Measurements from ENCODE around the gene LPIN2.

Gene LPIN2

DNA sequence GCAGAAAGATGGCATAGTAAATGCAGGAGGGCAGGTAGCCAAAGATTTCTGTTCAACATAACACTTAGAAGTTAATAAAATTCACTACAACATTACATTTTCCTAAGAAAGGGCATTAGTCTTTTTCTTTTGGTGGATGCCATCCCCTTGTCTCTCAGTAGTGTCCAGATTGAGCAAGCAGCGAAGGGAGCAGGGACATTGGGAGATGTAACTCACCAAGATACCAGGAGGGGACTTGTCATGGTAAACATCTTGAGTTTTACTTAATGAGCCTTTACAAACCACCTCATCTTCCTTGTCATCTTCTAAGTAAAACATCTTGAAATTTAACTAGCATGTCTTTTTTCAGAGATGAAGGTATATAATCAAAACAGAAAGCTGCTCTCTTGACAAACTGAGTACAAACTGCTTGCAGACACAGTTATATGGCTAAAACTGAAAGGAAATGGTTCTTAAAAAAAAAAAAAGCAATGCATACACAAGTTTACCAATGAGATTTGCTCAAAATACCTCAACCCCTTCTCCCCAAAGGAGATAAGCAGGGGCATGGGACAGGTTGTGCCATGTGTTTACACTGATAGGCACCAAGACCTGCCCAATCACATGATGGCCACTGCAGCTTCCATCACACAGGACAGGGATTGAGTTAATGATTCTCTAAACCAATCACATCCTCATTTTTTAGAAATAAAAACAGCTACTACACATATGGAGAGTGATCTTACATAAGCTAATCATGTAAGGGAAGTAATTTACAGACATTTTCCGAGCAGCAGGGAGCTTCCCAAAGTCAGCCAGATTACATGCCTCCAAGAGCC is 30.3 kb downstream of the LPIN2 start:
- H3K27ac Mint-ChIP-seq = peak overlapping the region; percentile 93
- H3K27me3 Mint-ChIP-seq = no peaks in the 10 kb centered on the region
- H3K36me3 Mint-ChIP-seq = peaks cover 4% of the 10 kb centered on the region
- no peaks in the 10 kb centered on the region for H3K9me3 Mint-ChIP-seq
- peaks cover 88% of the 10 kb centered on the region for H3K4me1 Mint-ChIP-seq
- H3K4me3 Mint-ChIP-seq = peak overlapping the region; percentile 80

DNA sequence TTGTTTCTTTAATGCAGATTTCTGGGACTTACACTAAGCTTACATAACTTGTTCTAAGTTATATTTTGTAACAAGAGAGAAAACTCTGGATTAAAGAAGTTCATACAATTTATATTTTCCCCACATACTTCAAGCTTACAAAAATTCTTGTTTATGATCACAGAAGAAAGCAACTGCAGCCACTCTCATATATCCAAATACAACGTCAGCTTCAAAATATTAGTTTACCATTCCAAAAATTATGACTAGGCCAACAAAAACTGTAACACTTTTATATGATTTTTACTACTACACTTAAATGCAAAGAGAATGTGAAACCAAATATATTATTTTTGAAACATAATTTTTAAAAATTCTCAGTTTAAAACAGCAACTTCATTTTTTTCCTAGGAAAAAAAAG is 30.9 kb downstream of the LPIN2 start:
- peak overlapping the region; percentile 80 for H3K4me3 Mint-ChIP-seq
- H3K4me1 Mint-ChIP-seq = peaks cover 91% of the 10 kb centered on the region
- no peaks in the 10 kb centered on the region for H3K9me3 Mint-ChIP-seq
- H3K36me3 Mint-ChIP-seq = peaks cover 5% of the 10 kb centered on the region
- peak overlapping the region; percentile 93 for H3K27ac Mint-ChIP-seq
- no peaks in the 10 kb centered on the region for H3K27me3 Mint-ChIP-seq

DNA sequence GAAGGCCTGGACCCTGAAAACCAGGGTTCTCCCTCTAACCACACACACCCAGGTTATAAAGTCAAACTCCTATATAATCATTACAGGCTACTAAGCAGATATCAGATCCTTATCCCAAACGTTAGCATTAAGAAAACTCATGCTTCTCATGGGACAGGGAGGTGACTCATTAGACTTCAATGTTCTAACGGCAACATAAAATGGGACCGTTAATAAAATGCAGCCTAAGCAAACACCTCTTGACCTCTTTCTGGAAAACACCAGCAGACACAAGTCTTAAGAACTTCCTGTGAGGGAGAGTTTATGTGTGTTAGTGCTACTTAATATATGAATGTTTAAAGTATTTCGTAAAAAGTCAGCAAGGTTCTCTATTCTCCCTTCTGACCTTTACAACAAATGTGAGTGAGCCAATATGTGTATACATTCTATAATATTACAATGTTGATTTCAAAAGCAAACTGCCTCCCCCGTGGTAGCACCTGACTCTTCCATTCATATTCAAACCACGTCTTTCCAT is 31.7 kb downstream of the LPIN2 start:
- H3K27ac Mint-ChIP-seq = peak overlapping the region; percentile 93
- peaks cover 4% of the 10 kb centered on the region for H3K36me3 Mint-ChIP-seq
- no peaks in the 10 kb centered on the region for H3K9me3 Mint-ChIP-seq
- H3K4me1 Mint-ChIP-seq = peaks cover 94% of the 10 kb centered on the region
- peak overlapping the region; percentile 80 for H3K4me3 Mint-ChIP-seq
- H3K27me3 Mint-ChIP-seq = no peaks in the 10 kb centered on the region

DNA sequence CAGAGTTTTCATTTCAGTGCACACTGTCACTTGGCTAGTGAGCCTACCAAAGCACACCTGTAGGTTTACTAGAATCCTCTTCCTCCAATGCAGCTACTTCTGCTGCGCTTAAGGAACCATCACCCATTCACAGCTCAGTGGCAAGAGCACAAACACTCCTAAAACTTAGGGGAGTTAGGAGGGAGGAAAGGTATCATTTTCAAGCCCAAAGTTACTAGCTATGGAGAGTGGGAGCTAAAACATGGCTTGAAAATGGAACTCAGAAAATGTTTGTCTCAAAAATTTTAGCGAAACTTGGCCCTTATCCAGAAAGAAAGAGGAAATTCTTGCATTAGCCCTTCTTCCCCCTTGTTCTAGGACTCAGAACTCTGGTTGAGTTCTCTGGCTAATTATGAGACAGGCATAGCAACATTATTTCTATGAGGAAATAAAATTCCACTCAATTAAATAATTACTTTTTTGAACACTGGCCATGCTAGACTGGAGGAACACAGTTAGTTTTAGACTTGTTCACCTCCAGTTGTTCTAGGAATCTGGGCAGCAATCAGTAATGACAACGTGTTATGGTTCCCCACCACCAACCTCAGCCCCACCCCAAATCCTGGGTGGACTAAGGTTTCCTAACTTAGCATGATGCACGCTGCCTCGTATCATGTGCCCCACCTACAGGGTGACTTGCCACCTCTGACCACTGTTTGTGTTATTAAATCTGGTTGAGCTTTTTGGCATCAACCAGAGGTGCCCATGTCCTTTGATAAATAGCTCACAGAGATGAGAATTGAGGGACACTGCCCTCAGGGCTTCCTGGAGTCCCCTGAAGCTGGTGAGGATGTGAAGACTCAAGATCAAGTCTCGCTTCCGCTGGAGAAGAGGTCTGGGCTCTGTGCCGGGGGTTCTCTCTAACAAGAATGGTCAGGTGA is 32.8 kb downstream of the LPIN2 start:
- Mint-ChIP-seq H3K36me3 (peaks cover 8% of the 10 kb centered on the region), H3K9me3 (no peaks in the 10 kb centered on the region), H3K4me1 (peaks cover 92% of the 10 kb centered on the region), H3K27me3 (no peaks in the 10 kb centered on the region), H3K27ac (peak overlapping the region; percentile 93), H3K4me3 (peak overlapping the region; percentile 80)

DNA sequence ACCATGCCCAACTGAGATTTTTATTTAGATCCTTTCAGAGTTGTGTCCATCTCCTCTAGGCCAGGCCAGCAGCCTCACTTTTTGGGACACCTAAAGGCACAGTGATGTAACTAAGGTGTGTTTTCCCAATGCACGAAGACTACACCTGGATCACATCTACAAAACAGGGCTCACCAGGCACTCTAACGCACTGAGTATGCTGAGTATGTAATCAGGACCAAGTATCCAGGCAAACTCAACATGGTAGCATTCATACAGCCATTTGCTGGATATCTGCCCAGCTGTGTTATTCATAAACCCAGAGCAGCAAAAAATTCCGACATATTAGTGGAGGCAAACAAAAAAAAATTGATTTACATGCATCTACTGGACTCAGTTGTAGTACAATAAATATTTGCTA is 33.8 kb downstream of the LPIN2 start:
- H3K9me3 Mint-ChIP-seq = no peaks in the 10 kb centered on the region
- H3K4me1 Mint-ChIP-seq = peaks cover 91% of the 10 kb centered on the region
- peak overlapping the region; percentile 97 for H3K27ac Mint-ChIP-seq
- H3K27me3 Mint-ChIP-seq = no peaks in the 10 kb centered on the region
- H3K4me3 Mint-ChIP-seq = peak overlapping the region; percentile 80
- H3K36me3 Mint-ChIP-seq = peaks cover 8% of the 10 kb centered on the region

DNA sequence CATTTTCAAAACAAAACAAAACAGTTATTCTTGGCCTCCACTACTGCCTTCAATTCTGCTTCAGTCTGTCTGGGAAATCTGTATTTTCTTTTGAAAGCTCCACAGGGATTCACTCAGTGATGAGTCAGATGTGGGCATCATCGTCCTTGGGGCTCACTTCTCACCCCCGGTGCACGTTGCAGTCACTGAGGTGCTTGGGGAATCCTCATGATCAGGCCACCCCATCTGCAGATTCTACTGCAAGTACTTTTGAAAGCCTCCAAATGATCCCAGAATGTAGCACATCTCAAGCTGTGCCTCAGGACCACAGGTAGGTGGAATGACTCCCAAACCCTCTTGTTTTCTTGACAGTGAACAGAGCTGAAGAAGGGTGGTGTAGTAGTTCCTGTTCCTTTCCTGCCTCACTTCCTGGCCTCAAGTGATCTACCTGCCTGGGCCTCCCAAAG is 34.3 kb downstream of the LPIN2 start:
- peaks cover 8% of the 10 kb centered on the region for H3K36me3 Mint-ChIP-seq
- peak overlapping the region; percentile 97 for H3K27ac Mint-ChIP-seq
- H3K4me1 Mint-ChIP-seq = peaks cover 91% of the 10 kb centered on the region
- H3K4me3 Mint-ChIP-seq = peak overlapping the region; percentile 80
- no peaks in the 10 kb centered on the region for H3K9me3 Mint-ChIP-seq
- H3K27me3 Mint-ChIP-seq = no peaks in the 10 kb centered on the region

DNA sequence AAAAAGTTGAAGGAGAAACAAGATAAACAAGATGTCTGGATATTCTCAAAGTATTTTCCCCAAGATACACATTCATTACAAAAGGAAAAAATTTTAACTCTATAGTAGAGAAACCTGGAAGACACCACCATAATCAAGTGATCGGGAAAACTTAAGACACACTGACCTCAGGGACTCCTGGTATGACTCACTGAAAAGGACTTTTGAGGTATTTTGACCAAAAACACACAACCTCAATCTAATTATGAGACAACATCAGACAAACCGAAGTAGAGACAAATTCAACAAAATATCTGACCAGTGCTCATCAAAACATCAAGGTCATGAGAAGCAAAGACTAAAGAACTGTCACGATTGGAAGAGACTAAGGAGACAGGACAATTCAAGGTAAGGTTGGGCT is 34.7 kb downstream of the LPIN2 start:
- Mint-ChIP-seq H3K4me1 (peaks cover 91% of the 10 kb centered on the region), H3K27me3 (no peaks in the 10 kb centered on the region), H3K36me3 (peaks cover 8% of the 10 kb centered on the region), H3K9me3 (no peaks in the 10 kb centered on the region), H3K4me3 (peak overlapping the region; percentile 80), H3K27ac (peak overlapping the region; percentile 97)

DNA sequence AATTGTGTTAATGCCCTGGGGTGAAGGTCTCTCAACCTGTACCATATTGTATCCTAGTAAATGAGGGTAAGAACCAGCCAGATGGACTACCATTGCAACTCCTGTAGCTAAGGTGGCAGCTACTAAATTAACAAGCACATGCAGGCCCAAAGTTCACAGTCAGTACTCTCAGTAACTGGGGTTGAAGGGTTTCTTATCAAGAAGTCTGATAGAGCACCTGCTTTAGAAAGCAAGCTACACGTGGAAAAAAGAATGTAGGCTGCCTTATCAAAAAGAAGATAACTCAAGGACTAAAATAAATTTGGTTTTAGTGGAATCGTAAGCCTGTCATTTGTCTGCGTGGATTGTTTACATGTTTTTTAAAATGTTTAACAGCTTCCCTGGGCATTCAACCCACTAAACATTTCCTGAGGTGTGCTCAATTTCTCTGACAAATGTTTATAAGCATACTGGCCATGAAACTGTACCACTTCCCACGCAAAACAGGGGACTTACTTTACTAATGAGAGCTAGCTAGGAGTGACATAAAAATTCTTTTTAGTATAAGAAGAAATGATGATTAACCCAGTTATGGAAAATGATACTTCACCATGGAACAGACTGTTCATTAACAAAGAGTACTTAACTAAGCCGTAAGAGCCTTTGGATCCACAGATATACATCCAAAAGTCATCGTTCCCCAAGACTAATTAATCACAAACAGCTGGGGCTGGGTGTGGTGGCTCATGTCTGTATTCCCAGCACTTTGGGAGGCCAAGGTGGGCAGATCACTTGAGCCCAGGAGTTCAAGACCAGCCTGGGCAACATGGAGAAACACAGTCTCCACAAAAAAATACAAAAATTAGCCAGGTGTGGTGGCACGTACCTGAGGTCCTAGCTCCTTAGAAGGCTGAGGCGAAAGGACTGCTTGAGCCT is 36.5 kb downstream of the LPIN2 start:
- Mint-ChIP-seq H3K4me1 (peaks cover 92% of the 10 kb centered on the region), H3K36me3 (peaks cover 8% of the 10 kb centered on the region), H3K27me3 (no peaks in the 10 kb centered on the region), H3K4me3 (peak overlapping the region; percentile 69), H3K9me3 (no peaks in the 10 kb centered on the region), H3K27ac (peak overlapping the region; percentile 98)

DNA sequence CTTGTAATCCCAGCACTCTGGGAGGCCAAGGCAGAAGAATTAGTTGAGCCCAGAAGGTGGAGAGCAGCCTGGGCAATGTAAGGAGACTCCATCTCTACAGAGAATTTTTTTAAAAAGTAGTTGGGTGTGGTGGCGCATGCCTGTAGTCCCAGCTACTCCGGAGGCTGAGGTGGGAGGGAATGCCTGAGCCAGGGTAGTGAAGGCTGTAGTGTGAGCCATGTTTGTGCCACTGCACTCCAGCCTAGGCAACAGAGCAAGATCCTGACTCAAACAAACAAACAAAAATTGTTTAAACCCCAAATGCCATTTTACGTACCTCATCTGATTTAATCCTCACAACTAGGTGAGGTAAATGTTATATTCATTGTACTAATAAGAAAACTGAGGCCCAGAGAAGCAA is 38.2 kb downstream of the LPIN2 start:
- H3K27ac Mint-ChIP-seq = peak overlapping the region; percentile 99
- H3K9me3 Mint-ChIP-seq = no peaks in the 10 kb centered on the region
- no peak overlapping the region for H3K4me3 Mint-ChIP-seq
- H3K36me3 Mint-ChIP-seq = peaks cover 8% of the 10 kb centered on the region
- H3K27me3 Mint-ChIP-seq = no peaks in the 10 kb centered on the region
- H3K4me1 Mint-ChIP-seq = peaks cover 96% of the 10 kb centered on the region

DNA sequence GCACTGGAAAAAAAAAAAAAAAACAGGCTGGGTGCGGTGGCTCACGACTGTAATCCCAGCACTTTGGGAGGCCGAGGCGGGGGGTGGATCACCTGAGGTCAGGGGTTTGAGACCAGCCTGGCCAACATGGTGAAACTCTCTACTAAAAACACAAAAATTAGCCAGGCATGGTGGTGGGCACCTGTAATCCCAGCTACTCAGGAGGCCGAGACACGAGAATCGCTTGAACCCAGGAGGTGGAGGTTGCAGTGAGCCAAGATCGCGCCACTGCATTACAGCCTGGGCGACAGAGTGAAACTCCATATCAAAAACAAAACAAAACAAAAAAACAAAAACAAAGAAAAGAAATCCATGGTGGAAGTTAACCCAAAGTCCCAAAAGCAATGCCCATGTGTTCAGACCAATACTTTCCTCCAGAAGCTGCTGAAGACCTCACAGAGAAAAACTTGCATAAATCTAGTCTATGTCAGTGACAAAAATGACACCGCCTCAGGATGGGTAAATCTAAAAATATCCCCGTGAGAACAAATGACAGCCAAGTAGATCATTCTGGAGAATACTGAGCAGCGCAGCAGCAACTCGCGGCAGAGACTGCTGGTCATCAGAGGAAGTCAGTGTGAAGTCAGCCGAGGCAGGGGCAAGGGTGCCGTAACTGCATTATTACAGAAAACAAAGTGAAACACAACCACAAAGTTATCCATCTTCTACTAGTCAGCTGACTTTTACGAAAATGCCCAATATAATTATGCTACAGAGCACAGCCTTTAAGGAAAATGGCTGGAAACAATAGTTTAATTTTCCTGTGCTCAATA is 41.0 kb downstream of the LPIN2 start:
- H3K9me3 Mint-ChIP-seq = no peaks in the 10 kb centered on the region
- peaks cover 4% of the 10 kb centered on the region for H3K36me3 Mint-ChIP-seq
- no peaks in the 10 kb centered on the region for H3K27me3 Mint-ChIP-seq
- peak overlapping the region; percentile 99 for H3K27ac Mint-ChIP-seq
- peak overlapping the region; percentile 91 for H3K4me3 Mint-ChIP-seq
- H3K4me1 Mint-ChIP-seq = peaks cover 96% of the 10 kb centered on the region

DNA sequence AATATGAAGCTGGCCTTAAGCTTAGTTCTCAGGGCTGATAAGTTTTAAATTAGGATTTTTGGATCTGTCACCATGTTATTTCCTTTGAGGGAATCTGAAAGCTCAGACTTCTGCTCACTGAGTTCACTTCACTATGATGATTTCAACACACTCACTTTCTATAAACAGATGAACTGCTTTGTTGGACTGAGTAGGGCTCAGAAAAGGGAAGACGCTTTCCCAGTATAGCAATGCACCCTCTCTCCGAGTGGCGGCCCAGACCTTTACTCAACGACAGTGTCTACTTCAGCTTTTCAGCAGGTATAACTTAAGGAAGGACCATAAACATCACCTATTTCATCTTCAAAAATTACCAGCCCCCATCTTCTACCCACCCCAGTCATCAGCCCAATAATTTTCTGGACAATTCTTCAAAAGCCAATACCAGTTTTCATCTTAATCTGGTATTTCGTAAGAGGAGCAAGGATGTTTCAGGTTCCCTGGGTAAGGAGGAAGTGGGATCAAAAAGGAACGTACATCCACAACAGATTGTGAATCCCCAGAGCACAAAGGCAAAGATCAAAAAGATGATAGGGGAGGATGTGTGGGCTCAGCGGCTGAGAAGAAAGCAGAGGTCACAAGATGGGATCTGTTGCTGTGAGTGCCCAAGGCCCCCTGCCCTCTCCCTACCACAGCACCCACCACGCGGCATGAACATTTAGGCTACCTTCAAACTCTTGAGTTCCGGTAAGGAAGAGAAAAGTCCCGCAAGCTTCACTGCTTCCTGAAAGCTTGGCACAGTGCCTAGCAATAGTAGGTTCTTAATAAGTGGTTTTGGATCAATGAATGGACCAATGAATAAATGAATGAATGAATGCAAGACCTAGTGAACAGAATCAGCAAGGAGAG is 41.9 kb downstream of the LPIN2 start:
- Mint-ChIP-seq H3K27me3 (no peaks in the 10 kb centered on the region), H3K36me3 (peaks cover 3% of the 10 kb centered on the region), H3K27ac (peak overlapping the region; percentile 99), H3K4me3 (peak overlapping the region; percentile 91), H3K9me3 (no peaks in the 10 kb centered on the region), H3K4me1 (peaks cover 96% of the 10 kb centered on the region)

DNA sequence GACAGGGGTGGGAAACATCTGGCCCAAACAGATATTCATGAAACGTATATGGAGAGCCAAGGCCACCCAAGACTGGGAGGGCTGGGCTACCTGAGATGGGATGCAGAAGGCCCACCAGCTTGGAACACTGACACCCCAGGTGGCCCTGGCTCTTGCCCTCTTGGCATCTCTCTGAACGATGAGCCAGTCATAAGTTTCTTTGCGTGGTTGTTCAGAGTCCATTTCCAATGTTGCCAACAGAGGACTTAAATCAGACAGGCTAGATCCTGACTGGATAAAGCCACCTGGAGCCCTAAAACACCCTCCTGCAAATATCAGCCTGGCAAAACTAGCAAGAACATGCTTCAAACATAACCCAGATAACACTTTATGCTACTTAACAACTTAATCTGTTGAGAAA is 42.6 kb downstream of the LPIN2 start:
- Mint-ChIP-seq H3K27ac (peak overlapping the region; percentile 95), H3K4me1 (peaks cover 95% of the 10 kb centered on the region), H3K9me3 (no peaks in the 10 kb centered on the region), H3K4me3 (peak overlapping the region; percentile 91), H3K36me3 (no peaks in the 10 kb centered on the region), H3K27me3 (no peaks in the 10 kb centered on the region)

DNA sequence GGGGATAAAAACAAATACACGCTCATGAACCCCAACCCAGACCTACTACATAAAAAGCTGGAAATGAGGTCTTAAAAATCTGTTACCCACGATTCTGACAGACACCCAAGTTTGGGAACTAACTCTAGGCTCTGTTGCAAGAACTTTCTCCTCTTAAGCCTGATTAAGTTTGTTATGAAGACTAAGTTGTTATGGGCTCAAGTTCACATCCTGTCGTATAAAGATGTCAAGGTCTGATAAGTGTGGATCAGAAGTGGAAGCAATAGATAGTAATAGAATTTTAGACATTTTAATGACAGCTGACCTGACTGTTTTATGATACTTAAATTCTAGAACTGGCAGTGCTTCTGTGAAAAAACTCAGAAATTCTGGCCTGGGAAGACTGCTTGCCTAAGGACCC is 43.2 kb downstream of the LPIN2 start:
- peaks cover 2% of the 10 kb centered on the region for H3K36me3 Mint-ChIP-seq

More for the DNA sequence above, 43.2 kb downstream of the LPIN2 start:
- H3K9me3 Mint-ChIP-seq = no peaks in the 10 kb centered on the region
- peaks cover 98% of the 10 kb centered on the region for H3K4me1 Mint-ChIP-seq
- H3K27ac Mint-ChIP-seq = peak overlapping the region; percentile 95
- H3K4me3 Mint-ChIP-seq = peak overlapping the region; percentile 45
- H3K27me3 Mint-ChIP-seq = no peaks in the 10 kb centered on the region

Measured in activated naive CD4-positive, alpha-beta T cell treated with anti-CD3 and anti-CD28 coated beads, Interleukin-2, amount 50 U/mL, for 24 hours (primary cell).